NCI-H1105 (cell line): ENCODE results near the gene DNAJA1.
"Not testable (repeated sequence)": the region's sequence is repeated elsewhere in the genome, so short reads cannot be mapped to it uniquely, and the experiment has no call there.

Experiments used
- DNase-seq: peaks from one replicate; lab custom pipeline; 2025; lab: John Stamatoyannopoulos, UW

Gene DNAJA1

GRCh38 chr9:33082128-33082527 lies 57.1 kb downstream of the DNAJA1 start:
- no peak for DNase-seq

GRCh38 chr9:33082538-33083326 lies 57.7 kb downstream of the DNAJA1 start:
- DNase-seq, result no peak

DNA sequence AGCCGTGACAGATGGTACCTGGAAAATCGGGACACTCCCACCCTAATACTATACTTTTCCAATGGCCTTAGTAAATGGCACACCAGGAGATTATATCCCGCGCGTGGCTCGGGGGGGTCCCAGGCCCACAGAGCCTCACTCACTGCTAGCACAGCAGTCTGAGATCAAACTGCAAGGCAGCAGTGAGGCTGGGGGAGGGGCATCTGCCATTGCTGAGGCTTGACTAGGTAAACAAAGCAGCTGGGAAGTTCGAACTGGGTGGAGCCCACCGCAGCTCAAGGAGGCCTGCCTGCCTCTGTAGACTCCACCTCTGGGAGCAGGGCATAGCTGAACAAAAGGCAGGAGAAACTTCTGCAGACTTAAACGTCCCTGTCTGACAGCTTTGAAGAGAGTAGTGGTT lies 60.6 kb downstream of the DNAJA1 start:
- DNase-seq, result not testable (repeated sequence)
